Right lobe of liver (tissue), 6 donors: Measurements from ENCODE around the gene SLFN5. TPM values are rescaled to one million over a fixed set of nuclear protein-coding genes. Genes with fewer than 3 reads are reported as not detected.
"Not testable (repeated sequence)": the region's sequence is repeated elsewhere in the genome, so short reads cannot be mapped to it uniquely, and the experiment has no call there.

ENCODE experiments used
- ATAC-seq, 4 donors: fragments of 200-7000 bp; cut with Tn5 transposase; one replicate each; pipeline ENCODE4 v1.9.1; 2020; ENCODE audit warnings: mild to moderate bottlenecking in 4 of 4, moderate library complexity in 4 of 4
- DNase-seq, 3 donors: peaks; one replicate each; pipeline ENCODE4 v3.0.0-alpha.2; 2020
- H3K27ac ChIP-seq, 3 donors: fragments of 200-600 bp; one replicate each; pipeline ENCODE4 v1.8.0; 2022
- H3K27me3 ChIP-seq, 2 donors: fragments of 200-600 bp; one replicate each; pipeline ENCODE4 v1.8.0; 2022
- H3K36me3 ChIP-seq, 4 donors: fragments of 200-600 bp; sonication (generic) in 1 of 4; one replicate each; pipeline versions ENCODE4 v1.5.1 to v1.8.0; 2017 to 2022; ENCODE audit warnings: control low read depth in 1 of 4
- H3K4me1 ChIP-seq, 4 donors: fragments of 200-600 bp; sonication (generic) in 1 of 4; one replicate each; pipeline versions ENCODE4 v1.5.1 to v1.8.0; 2017 to 2022; ENCODE audit warnings: control low read depth in 1 of 4
- H3K4me3 ChIP-seq, 3 donors: fragments of 200-600 bp; one replicate each; pipeline ENCODE4 v1.8.0; 2022
- H3K9me3 ChIP-seq, 4 donors: fragments of 200-600 bp; sonication (generic) in 1 of 4; one replicate each; pipeline versions ENCODE4 v1.5.1 to v1.8.0; 2017 to 2022; ENCODE audit warnings: control low read depth in 1 of 4
- CTCF ChIP-seq, 4 donors: fragments of 200-600 bp in 3 of 4; fragments of 450-650 bp in 1 of 4; IDR thresholded peaks; one replicate each; pipeline versions ENCODE4 v1.5.1 to v1.8.0; 2016 to 2022; ENCODE audit warnings: antibody characterized with exemption in 4 of 4, mild to moderate bottlenecking in 2 of 4
- POLR2A ChIP-seq: fragments of 450-650 bp; IDR thresholded peaks from one replicate; pipeline ENCODE4 v1.6.1; 2017; ENCODE audit warnings: antibody characterized with exemption, mild to moderate bottlenecking
- WGBS: methylation state at CpG from one replicate; pipeline ENCODE4 v1.1.6; 2018; ENCODE audit warnings: low coverage, low lambda C conversion rate; ENCODE audit not compliant: insufficient coverage; ENCODE audit errors: missing lambda C conversion rate; 5-methylcytosine and 5-hydroxymethylcytosine counted together
- intact Hi-C, 2 donors: fragments of 100-400 bp; cut with DNase I; formaldehyde crosslinking; loops; one replicate each; pipeline versions ENCODE4 v1.11.2 to v1.14.1; 2022
- total RNA-seq, 6 experiments: library from RNA; depleted of rRNA in 2 of 6; stranded (reverse); fragments of >200 nt in 2 of 6; fragmentation: NEBNext Ultra II Directional in 3 of 6; extraction: Animal tissue kit (Norgen Biotek cat#: 25700) in 3 of 6; gene quantifications; one replicate each; pipeline versions ENCODE4 v1.1.0 to v1.2.4, GENCODE V29; 2016 to 2023
- donor health status: DM: no; HTN: yes; CAD: no.
- donor health status: DM: no; HTN: no; CAD: no.
- donor health status: DM: no; HTN: no; CAD: no.
- donor health status: DM: no; HTN: yes; CAD: no.
- donor health status: DM: no; HTN: yes; CAD: no.

Gene SLFN5
- total RNA-seq, 6 experiments from 2014 or later: 4.9 to 7.9 (median 5.5) TPM

DNA sequence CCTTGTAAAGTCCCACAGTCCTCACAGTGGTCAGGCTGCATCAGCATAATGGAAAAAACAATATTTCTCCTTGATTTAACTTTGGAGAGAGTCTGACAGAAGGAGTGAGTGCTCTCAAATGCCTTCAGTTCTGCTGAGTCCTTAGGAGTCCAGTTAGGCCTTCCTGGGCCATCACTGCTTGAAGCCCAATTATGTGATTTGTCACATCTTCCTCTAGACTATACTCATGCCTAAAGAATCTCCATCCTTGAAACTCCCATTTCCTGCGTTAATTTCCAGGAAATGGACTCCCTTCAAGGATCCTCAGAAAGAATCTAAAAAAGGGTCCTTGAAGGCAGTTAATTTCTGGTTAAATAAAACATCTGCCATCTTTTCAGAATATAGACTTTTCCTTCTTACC, 52.8 kb downstream of the SLFN5 start:
- Histone ChIP-seq H3K4me3 (no peak overlapping the region), H3K9me3 (no peaks in the 10 kb centered on the region), H3K36me3 (no peaks in the 10 kb centered on the region), H3K4me1 (no peaks in the 10 kb centered on the region), H3K27ac (no peak overlapping the region), H3K27me3 (no peaks in the 10 kb centered on the region)
- intact Hi-C loops: no loop called here
- ATAC-seq: no peak
- WGBS: 56% methylated on average over 1 of the region's 1 CpG
- DNase-seq: no peak
- TF ChIP-seq POLR2A (no peak), CTCF (IDR thresholded peaks at IDR 0.05) (no peak)

DNA sequence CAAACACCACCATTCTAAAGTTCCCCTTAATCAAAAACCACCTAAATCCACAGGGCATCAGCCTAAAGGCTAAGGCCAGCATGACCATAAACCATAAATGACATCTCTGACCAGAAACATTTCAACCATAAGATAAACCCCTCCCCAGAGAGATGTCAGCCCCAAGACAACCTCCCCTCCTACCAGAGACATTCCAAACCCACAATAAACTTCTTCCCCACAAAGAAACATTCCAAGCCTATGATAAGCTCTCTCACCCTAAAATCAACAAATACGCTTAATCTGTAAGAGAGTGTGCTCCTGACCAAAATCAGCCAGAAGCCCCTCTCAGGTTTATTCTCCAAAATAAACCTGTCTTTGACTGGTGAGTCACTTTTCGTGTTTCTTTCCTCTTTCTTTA, 54.8 kb downstream of the SLFN5 start:
- H3K4me1 ChIP-seq: no peaks in the 10 kb centered on the region
- intact Hi-C loops: no loop called here
- no peaks in the 10 kb centered on the region for H3K36me3 ChIP-seq
- no peaks in the 10 kb centered on the region for H3K9me3 ChIP-seq
- no peak overlapping the region for H3K4me3 ChIP-seq
- H3K27ac ChIP-seq: no peak overlapping the region
- ATAC-seq (no peak), DNase-seq (no peak)
- WGBS: 72% methylated on average over 2 of the region's 2 CpGs
- no peaks in the 10 kb centered on the region for H3K27me3 ChIP-seq
- no peak for TF ChIP-seq CTCF (IDR thresholded peaks at IDR 0.05)
- no peak for TF ChIP-seq POLR2A

- Histone ChIP-seq H3K4me1 (no peaks in the 10 kb centered on the region), H3K9me3 (no peaks in the 10 kb centered on the region), H3K27me3 (no peaks in the 10 kb centered on the region), H3K36me3 (no peaks in the 10 kb centered on the region), H3K27ac (no peak overlapping the region), H3K4me3 (no peak overlapping the region)
- ATAC-seq: no peak
- no peak for TF ChIP-seq POLR2A
- no peak for TF ChIP-seq CTCF (IDR thresholded peaks at IDR 0.05)
- intact Hi-C loops: no loop called here
- DNase-seq: no peak
Observed at GRCh38 chr17:35298639-35299038, 55.8 kb downstream of the SLFN5 start.

DNA sequence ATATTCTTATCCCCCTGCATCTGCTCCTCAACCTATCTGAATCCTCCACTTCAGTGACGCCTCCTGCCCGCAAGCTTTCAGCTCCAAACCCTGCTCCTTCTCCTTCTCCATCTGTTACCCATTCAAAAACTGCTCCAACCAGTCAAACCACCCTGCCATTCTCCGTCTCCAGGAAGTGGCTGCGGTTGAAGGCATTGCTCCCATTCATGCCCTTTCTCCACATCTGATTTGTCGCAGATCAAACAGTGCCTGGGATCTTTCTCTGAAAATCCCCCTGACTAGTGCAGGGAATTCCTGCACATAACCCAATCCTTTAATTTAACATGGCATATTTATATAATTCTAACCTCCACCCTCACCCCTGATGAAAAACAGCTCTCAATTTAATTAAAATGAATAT, 56.3 kb downstream of the SLFN5 start:
- intact Hi-C loops: no loop called here
- H3K27ac ChIP-seq: no peak overlapping the region
- H3K9me3 ChIP-seq: no peaks in the 10 kb centered on the region
- no peak overlapping the region for H3K4me3 ChIP-seq
- H3K36me3 ChIP-seq: no peaks in the 10 kb centered on the region
- 60% methylated on average over 5 of the region's 5 CpGs for WGBS
- TF ChIP-seq CTCF (IDR thresholded peaks at IDR 0.05) (no peak), POLR2A (no peak)
- DNase-seq (no peak), ATAC-seq (no peak)
- H3K27me3 ChIP-seq: no peaks in the 10 kb centered on the region
- H3K4me1 ChIP-seq: no peaks in the 10 kb centered on the region

- intact Hi-C loops, DNase-seq, H3K27me3 ChIP-seq, ATAC-seq, H3K36me3 ChIP-seq, H3K4me1 ChIP-seq, H3K27ac ChIP-seq, H3K9me3 ChIP-seq, H3K4me3 ChIP-seq: not testable (repeated sequence)
- WGBS: 66% methylated on average over 3 of the region's 3 CpGs
Observed at GRCh38 chr17:35309345-35309744, 66.5 kb downstream of the SLFN5 start.
